ENCODE data around the gene IVL. TPM values are rescaled to one million over a fixed set of nuclear protein-coding genes. Genes with fewer than 3 reads are reported as not detected.

The IVL gene
- total and polyA plus RNA-seq, 2 donors (not counting 3 experiments of a cell fraction or from before 2014, with no cell fraction given): not detected

DNA sequence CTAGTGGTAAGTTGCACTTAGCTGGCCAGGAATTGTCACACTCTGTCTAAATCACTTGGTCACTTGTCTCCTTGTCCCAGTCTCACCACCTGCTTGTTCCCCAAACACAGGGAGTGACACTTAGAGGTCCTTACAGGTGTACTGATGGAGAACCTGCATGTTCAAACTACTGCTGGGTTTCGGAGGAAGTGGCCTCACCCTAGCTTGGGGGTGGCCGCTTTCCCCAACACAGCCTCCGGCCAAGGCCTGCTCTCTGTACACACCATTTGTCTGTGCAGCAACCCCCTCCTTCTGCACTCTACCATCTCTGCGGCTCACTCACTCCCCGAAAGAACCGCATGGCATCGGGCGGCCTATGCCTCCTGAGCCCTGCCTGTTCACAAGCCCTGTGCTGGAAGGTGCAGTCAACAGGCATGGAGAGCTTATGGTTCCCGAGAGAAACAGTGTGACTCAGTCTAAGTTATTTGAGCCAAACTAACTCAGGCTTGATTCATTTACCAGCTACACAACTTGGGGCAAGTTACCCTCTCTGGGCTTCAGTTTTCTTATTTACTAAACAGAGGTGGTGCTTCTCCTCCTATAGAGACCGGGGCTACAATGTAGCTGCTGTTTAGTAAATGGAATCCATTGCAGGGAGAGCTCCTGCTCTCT is 51.6 kb downstream of the IVL start:
- Histone ChIP-seq H3K9me1 (replicated peaks; ENCODE audit: control insufficient read depth, extremely low read depth, insufficient read depth, low read length) (no peaks in the 10 kb centered on the region), H4K20me1 (replicated peaks; ENCODE audit: control insufficient read depth, extremely low read depth, insufficient read depth, low read length) (no peaks in the 10 kb centered on the region), H2AFZ (ENCODE audit: low read depth, low read length) (no peak overlapping the region), H3K36me3 (ENCODE audit: control insufficient read depth in 2 of 2, extremely low read depth in 1 of 2, insufficient read depth in 2 of 2, low read length in 2 of 2) (no peaks in the 10 kb centered on the region), H3K4me1 (ENCODE audit: control insufficient read depth, extremely low read depth, insufficient read depth, low read length) (no peaks in the 10 kb centered on the region), H3K27ac (ENCODE audit: insufficient read depth, low read depth, low read length) (no peak overlapping the region), H3K79me2 (ENCODE audit: control insufficient read depth, insufficient read depth, low read length) (no peaks in the 10 kb centered on the region), H3K9ac (replicated peaks; ENCODE audit: extremely low read depth, insufficient read depth, low read length) (no peak overlapping the region), H3K27me3 (ENCODE audit: control insufficient read depth in 2 of 2, insufficient read depth in 2 of 2, low read length in 2 of 2) (no peaks in the 10 kb centered on the region), H3K9me3 (replicated peaks; ENCODE audit: control insufficient read depth, insufficient read depth, low read length) (no peaks in the 10 kb centered on the region), H3K4me3 (replicated peaks in 1 of 3; ENCODE audit: insufficient read depth in 1 of 3, low read depth in 1 of 3, low read length in 3 of 3) (no peak overlapping the region), H3K4me2 (ENCODE audit: insufficient read depth, low read length) (no peak overlapping the region)
- no peak for DNase-seq (ENCODE audit: low read depth, low spot score)
- intact Hi-C loops (cut with micrococcal nuclease) (no loop called here), dilution Hi-C loops (cut with MboI; ENCODE audit: extremely low pct_ligation_motif_present, low sequenced_read_pairs) (no loop called here)
- TF ChIP-seq GATA2 (IDR thresholded peaks at IDR 0.05; ENCODE audit: insufficient read depth, insufficient read length, low read depth, low read length) (no peak), MYC (IDR thresholded peaks at IDR 0.05; ENCODE audit: low read depth, low read length) (no peak), FOS (IDR thresholded peaks at IDR 0.05; ENCODE audit: borderline replicate concordance, insufficient read depth, low read length) (no peak), EZH2 (IDR thresholded peaks at IDR 0.05; ENCODE audit: borderline replicate concordance, low read depth, low read length, severe bottlenecking) (no peak), POLR2AphosphoS5 (IDR thresholded peaks at IDR 0.05; ENCODE audit: insufficient read depth, low read depth, low read length) (no peak), JUN (IDR thresholded peaks at IDR 0.05; ENCODE audit: borderline replicate concordance, insufficient read depth, insufficient read length, low read depth) (no peak), POLR2A (IDR thresholded peaks at IDR 0.05; ENCODE audit: low read depth, low read length) (no peak)
- TF ChIP-seq, protein P1, sequence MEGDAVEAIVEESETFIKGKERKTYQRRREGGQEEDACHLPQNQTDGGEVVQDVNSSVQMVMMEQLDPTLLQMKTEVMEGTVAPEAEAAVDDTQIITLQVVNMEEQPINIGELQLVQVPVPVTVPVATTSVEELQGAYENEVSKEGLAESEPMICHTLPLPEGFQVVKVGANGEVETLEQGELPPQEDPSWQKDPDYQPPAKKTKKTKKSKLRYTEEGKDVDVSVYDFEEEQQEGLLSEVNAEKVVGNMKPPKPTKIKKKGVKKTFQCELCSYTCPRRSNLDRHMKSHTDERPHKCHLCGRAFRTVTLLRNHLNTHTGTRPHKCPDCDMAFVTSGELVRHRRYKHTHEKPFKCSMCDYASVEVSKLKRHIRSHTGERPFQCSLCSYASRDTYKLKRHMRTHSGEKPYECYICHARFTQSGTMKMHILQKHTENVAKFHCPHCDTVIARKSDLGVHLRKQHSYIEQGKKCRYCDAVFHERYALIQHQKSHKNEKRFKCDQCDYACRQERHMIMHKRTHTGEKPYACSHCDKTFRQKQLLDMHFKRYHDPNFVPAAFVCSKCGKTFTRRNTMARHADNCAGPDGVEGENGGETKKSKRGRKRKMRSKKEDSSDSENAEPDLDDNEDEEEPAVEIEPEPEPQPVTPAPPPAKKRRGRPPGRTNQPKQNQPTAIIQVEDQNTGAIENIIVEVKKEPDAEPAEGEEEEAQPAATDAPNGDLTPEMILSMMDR (IDR thresholded peaks at IDR 0.05; ENCODE audit: extremely low read depth in 1 of 2, insufficient read depth in 1 of 2, low read depth in 1 of 2, low read length in 2 of 2): no peak
- TF ChIP-seq, protein P2, sequence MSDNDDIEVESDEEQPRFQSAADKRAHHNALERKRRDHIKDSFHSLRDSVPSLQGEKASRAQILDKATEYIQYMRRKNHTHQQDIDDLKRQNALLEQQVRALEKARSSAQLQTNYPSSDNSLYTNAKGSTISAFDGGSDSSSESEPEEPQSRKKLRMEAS (IDR thresholded peaks at IDR 0.05; ENCODE audit: insufficient read depth, insufficient read length): no peak
- ChIA-PET POLR2A (no interaction called here), CTCF (no interaction called here)
- BruUV-seq (replicated peaks): no TSS peak
- FAIRE-seq: no peak

Measured in endothelial cell of umbilical vein (primary cell).